ENCODE data around the gene ATP23.

ATP23 gene

GRCh38 chr12:57983858-57984505 lies 42.6 kb downstream of the ATP23 start:
- no peak for DNase-seq

- no peak for DNase-seq
These were observed 43.3 kb downstream of the ATP23 start for GRCh38 chr12:57984629-57985151.

DNA sequence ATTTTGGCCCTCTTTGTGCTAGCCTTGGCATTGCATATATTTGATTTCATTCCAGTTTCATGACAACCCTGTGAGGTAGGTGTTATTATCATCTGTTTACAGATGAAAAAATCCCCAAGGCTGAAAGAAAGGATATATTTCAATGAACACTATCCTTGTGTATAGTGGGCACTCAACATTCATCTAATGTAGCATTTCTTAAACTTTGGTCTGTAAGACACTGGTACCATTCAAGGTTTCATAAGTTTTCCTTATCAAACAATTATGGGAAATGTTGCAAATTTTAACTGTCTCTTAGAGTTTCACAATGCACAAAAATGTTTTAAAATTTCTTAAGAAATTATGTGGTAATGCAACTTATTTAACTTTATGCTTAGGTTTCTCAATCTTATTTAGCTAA lies 44.3 kb downstream of the ATP23 start:
- DNase-seq = no peak

DNA sequence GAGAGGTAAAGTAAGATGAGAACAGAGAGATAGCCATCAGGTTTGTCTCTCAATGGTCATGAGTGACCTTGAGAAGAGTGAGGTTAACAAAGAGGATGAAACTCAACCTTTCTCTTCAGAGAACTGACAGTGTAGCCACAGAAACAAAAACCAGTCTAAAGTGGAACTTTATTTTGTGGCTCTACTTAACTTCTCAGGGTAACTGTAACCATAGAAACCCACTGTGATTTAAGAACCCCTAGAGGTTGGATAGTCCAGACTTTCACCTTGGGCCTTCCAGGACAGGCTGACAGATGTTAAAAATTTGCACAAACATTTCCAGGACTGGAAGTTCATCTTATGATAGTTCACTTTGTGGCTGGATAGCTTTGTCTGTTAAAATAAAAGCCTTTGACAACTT lies 48.5 kb downstream of the ATP23 start:
- DNase-seq = no peak

DNA sequence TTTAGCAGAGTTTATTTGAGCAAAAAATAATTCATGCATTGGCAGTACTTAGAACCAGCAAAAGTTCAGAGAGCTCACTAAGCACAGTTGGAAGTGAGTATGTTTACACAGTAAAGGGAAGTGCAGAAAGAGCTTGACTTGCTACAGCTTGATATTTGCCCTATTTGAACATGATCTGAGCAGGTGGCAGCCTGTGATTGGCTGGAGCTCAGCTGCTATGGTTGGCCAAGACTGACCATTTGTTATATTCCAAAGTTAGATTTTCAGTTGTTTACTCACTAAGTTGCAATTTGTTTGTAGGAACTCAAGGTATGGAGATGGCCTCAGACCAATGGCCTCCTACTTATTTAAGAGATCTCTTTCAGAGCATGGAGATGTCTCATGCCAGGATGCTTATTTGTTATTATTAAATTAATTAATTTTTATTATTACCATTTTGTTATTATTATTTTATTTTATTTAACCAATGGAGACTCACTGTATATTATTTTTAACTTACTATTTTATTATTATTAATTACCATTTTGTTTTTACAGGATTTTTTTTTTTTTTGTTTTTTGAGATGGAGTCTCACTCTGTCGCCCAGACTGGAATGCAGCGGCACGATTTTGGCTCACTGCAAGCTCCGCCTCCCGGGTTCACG lies 49.0 kb downstream of the ATP23 start:
- DNase-seq = no peak

- DNase-seq = no peak
These were observed 50.6 kb downstream of the ATP23 start for GRCh38 chr12:57992001-57992400.

DNA sequence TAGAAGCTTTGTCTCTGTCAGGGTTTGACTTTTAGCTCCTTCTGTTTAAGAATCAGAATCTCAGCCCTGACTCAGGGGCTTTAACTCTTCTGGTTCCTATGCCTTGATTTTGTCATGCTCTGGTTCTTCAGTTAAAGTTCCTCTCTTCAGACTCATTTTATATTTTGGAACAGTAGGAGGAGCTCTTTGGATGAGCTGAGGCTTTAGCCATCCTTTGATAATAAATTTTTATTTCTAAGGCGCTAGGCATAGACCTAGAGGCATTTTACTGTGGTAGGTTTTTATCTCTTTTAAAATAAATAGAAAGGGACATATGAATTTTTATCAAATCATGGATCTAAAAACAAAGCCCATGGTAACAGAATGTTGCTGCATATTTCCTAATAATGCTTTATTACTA lies 51.7 kb downstream of the ATP23 start:
- DNase-seq = peak; percentile 48 to 53

DNA sequence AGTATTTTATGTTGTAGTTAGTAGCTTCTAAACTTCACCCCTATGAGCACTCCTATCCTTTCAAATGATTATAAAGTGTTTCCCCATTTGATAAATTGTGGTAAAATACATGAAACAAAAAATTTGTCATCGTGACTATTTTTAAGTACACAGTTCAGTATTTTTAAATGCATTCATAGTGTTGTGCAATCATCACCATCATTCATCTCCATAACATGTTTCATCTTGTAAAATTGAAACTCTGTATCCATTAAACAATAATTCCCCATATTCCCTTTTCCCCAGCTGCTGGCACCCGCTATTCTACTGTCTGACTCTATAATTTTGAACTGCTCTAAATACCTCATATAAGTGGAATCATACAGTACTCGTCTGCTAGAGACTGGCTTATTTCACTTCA lies 52.5 kb downstream of the ATP23 start:
- no peak for DNase-seq

DNA sequence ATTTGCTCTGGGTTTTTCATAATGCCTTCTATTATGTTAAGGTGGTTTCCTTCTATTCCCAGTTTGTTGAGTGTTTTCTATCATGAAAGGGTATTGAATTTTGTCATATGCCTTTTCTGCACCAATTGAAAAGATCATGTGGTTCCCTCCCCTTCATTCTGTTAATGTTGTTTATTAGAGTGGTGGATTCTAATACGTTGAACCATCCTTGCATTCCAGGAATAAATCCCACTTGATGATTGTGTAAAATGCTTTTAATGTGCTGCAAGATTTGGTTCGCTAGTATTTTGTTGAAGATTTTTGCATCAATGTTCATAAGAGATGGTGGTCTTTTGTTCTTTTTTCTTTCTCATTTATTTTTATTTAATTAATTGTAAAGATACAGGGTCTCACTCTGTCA lies 55.2 kb downstream of the ATP23 start:
- no peak for DNase-seq

- DNase-seq = no peak
These were observed 56.9 kb downstream of the ATP23 start for GRCh38 chr12:57998251-57998650.

DNA sequence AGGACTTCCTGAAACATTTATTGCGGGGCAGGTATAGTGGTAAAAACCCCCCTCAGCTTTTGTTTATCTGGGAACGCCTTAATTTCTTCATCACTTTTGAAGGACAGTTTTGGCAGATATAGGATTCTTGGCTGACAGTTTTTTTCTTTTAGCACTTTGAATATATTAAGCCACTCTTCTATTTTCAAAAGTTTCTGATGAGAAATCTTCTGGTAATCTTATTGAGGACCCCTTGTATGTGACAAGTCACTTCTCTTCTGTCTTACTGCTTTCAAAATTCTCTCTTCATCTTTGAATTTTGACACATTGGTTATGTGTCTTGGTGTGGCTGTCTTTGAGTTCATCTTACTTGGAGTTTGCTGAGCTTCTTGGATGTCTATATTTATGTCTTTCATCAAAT lies 59.1 kb downstream of the ATP23 start:
- no peak for DNase-seq

GRCh38 chr12:58007875-58008274 lies 66.5 kb downstream of the ATP23 start:
- no peak for DNase-seq

- DNase-seq = no peak
These were observed 67.3 kb downstream of the ATP23 start for GRCh38 chr12:58008634-58009033.
